IMR-90 (cell line): ENCODE measurements around the gene PDYN. TPM values are rescaled to one million over a fixed set of nuclear protein-coding genes. Genes with fewer than 3 reads are reported as not detected.
A peak's percentile ranks its signal among the peaks of the same experiment; 100 is the strongest.

Source experiments
- ATAC-seq: fragments of 200-7000 bp; cut with Tn5 transposase; 2 replicates; pipeline ENCODE4 v1.9.1; 2020; ENCODE audit warnings: low read depth, mild to moderate bottlenecking, moderate library complexity
- BruUV-seq: library from RNA; stranded (reverse); fragments of 400-500 nt; replicated peaks from 2 replicates; lab custom pipeline; 2021; lab: Mats Ljungman, UMichigan
- CTCF ChIA-PET: fragments of 300-600 bp; formaldehyde crosslinking; extraction: SDS; loops from one replicate; lab custom pipeline; 2021; ENCODE audit warnings: antibody characterized with exemption; lab: Yijun Ruan, JAX
- POLR2A ChIA-PET: fragments of 300-600 bp; sonication (Branson Sonifier 250); formaldehyde crosslinking; loops from one replicate; lab custom pipeline; 2022; ENCODE audit warnings: antibody characterized with exemption; ENCODE audit not compliant: unreplicated experiment; lab: Charles Lee
- DNase-seq: peaks from one replicate; pipeline ENCODE4 v3.0.0; 2013
- H2AFZ ChIP-seq: replicated peaks from 2 replicates; pipeline ENCODE3; 2013; ENCODE audit warnings: low read length, mild to moderate bottlenecking; ENCODE audit not compliant: poor library complexity
- H2AK5ac ChIP-seq: 2 replicates; pipeline ENCODE4 v1.6.1; 2013; ENCODE audit warnings: low read depth, low read length, inconsistent platforms
- H2AK9ac ChIP-seq: replicated peaks from 2 replicates; pipeline ENCODE3; 2013; ENCODE audit warnings: mild to moderate bottlenecking, low read depth, low read length, moderate library complexity; ENCODE audit not compliant: poor library complexity
- H2BK120ac ChIP-seq: 2 replicates; pipeline ENCODE4 v1.6.1; 2013; ENCODE audit warnings: low read depth, low read length, inconsistent platforms
- H2BK15ac ChIP-seq: 3 replicates; pipeline ENCODE4 v1.6.1; 2013; ENCODE audit warnings: low read depth, low read length, inconsistent platforms
- H2BK20ac ChIP-seq: 2 replicates; pipeline ENCODE4 v1.6.1; 2013; ENCODE audit warnings: low read depth, mild to moderate bottlenecking, inconsistent platforms, low read length, moderate library complexity
- H2BK5ac ChIP-seq: 2 replicates; pipeline ENCODE4 v1.6.1; 2013; ENCODE audit warnings: mild to moderate bottlenecking, low read depth, low read length, inconsistent platforms; ENCODE audit not compliant: poor library complexity, severe bottlenecking
- H3K14ac ChIP-seq: replicated peaks from 2 replicates; pipeline ENCODE4 v1.6.1; 2013; ENCODE audit warnings: low read depth, low read length, inconsistent platforms
- H3K18ac ChIP-seq: 2 replicates; pipeline ENCODE4 v1.6.1; 2013; ENCODE audit warnings: low read depth, low read length, control low read depth
- H3K23ac ChIP-seq: 2 replicates; pipeline ENCODE4 v1.6.1; 2013; ENCODE audit warnings: low read depth, low read length, inconsistent platforms
- H3K27ac ChIP-seq: 2 replicates; pipeline ENCODE4 v1.5.1; 2013; ENCODE audit warnings: mild to moderate bottlenecking, control low read depth, low read length; ENCODE audit not compliant: insufficient read depth
- H3K27me3 ChIP-seq: 2 replicates; pipeline ENCODE4 v1.6.1; 2013; ENCODE audit warnings: low read length; ENCODE audit not compliant: control insufficient read depth, insufficient read depth
- H3K36me3 ChIP-seq: 2 replicates; pipeline ENCODE4 v1.6.1; 2013; ENCODE audit warnings: low read length, mixed read lengths; ENCODE audit not compliant: control insufficient read depth, insufficient read depth
- H3K4ac ChIP-seq: 2 replicates; pipeline ENCODE4 v1.6.1; 2013; ENCODE audit warnings: low read depth, low read length, inconsistent platforms
- H3K4me1 ChIP-seq: 2 replicates; pipeline ENCODE4 v1.6.1; 2013; ENCODE audit warnings: low read length, mixed read lengths; ENCODE audit not compliant: control insufficient read depth, insufficient read depth
- H3K4me2 ChIP-seq: 2 replicates; pipeline ENCODE4 v1.6.1; 2013; ENCODE audit warnings: low read depth, mild to moderate bottlenecking, control low read depth, low read length, moderate library complexity
- H3K4me3 ChIP-seq: 2 replicates; pipeline ENCODE4 v1.5.1; 2013; ENCODE audit warnings: low read depth, mild to moderate bottlenecking, control low read depth, low read length, moderate library complexity; ENCODE audit not compliant: insufficient read depth
- H3K56ac ChIP-seq: 2 replicates; pipeline ENCODE4 v1.6.1; 2013; ENCODE audit warnings: low read length, inconsistent platforms; ENCODE audit not compliant: insufficient read depth; ENCODE audit errors: extremely low read depth
- H3K79me1 ChIP-seq, 2 experiments: 2 replicates each; pipeline ENCODE4 v1.6.1; 2013; ENCODE audit warnings: low read length in 2 of 2, inconsistent platforms in 1 of 2, low read depth in 1 of 2
- H3K9ac ChIP-seq: 2 replicates; pipeline ENCODE4 v1.6.1; 2013; ENCODE audit warnings: low read depth, low read length, control low read depth
- H3K9me1 ChIP-seq: 2 replicates; pipeline ENCODE4 v1.6.1; 2013; ENCODE audit warnings: low read length, inconsistent platforms; ENCODE audit not compliant: insufficient read depth
- H3K9me3 ChIP-seq: 2 replicates; pipeline ENCODE4 v1.6.1; 2013; ENCODE audit warnings: low read length; ENCODE audit not compliant: control insufficient read depth, insufficient read depth
- H4K20me1 ChIP-seq: 2 replicates; pipeline ENCODE4 v1.6.1; 2013; ENCODE audit warnings: low read length, inconsistent platforms; ENCODE audit not compliant: insufficient read depth
- H4K5ac ChIP-seq: 2 replicates; pipeline ENCODE4 v1.6.1; 2013; ENCODE audit warnings: mild to moderate bottlenecking, low read depth, low read length, control low read depth
- H4K8ac ChIP-seq, 2 experiments: 2 replicates each; pipeline ENCODE4 v1.6.1; 2013; ENCODE audit warnings: low read depth in 2 of 2, low read length in 2 of 2, control low read depth in 1 of 2, inconsistent platforms in 1 of 2
- H4K91ac ChIP-seq: 2 replicates; pipeline ENCODE4 v1.6.1; 2013; ENCODE audit warnings: low read depth, low read length, inconsistent platforms; ENCODE audit not compliant: insufficient read depth
- CEBPB ChIP-seq: IDR thresholded peaks from 2 replicates; pipeline ENCODE4 v1.6.1; 2012; ENCODE audit warnings: low read depth, low read length, improper control_type of control experiment
- FOS ChIP-seq: fragments of 150-350 bp; IDR thresholded peaks from 2 replicates; pipeline ENCODE4 v1.6.1; 2016; ENCODE audit warnings: low read depth, low read length
- RAD21 ChIP-seq: IDR thresholded peaks from 2 replicates; pipeline ENCODE4 v1.6.1; 2012; ENCODE audit warnings: low read length, improper control_type of control experiment
- WGBS, 2 experiments: methylation state at CpG; one replicate each; pipeline versions ENCODE4 v1.1.5 to v1.1.7; 2013; ENCODE audit warnings: missing lambda C conversion rate in 2 of 2; ENCODE audit not compliant: insufficient read length in 1 of 2; ENCODE audit errors: extremely low coverage in 2 of 2; 5-methylcytosine and 5-hydroxymethylcytosine counted together
- dilution Hi-C: fragments of 300-500 bp; cut with HindIII; formaldehyde crosslinking; loops from one replicate; pipeline ENCODE4 v1.14.3; 2018; ENCODE audit warnings: low sequenced_read_pairs; ENCODE audit not compliant: unreplicated experiment
- in situ Hi-C: fragments of 300-500 bp; cut with MboI; formaldehyde crosslinking; loops from 3 replicates; pipeline ENCODE4 v1.14.3; 2019; ENCODE audit warnings: low sequenced_read_pairs, inconsistent platforms, mixed read lengths
- intact Hi-C: fragments of 100-400 bp; cut with micrococcal nuclease; formaldehyde crosslinking; loops from 2 replicates; pipeline ENCODE4 v1.10.0; 2022
- polyA plus RNA-seq, 3 experiments: library from polyadenylated mRNA; depleted of rRNA; stranded (reverse); fragments of >200 nt; gene quantifications; 2 replicates each; pipeline ENCODE4 v1.2.3, GENCODE V29; 2012; ENCODE audit warnings: low replicate concordance in 1 of 3
- total RNA-seq: library from RNA; depleted of rRNA; stranded (reverse); fragments of >200 nt; gene quantifications from 2 replicates; pipeline ENCODE4 v1.2.3, GENCODE V29; 2012

Gene PDYN
- total and polyA plus RNA-seq, 2 of the 4 experiments (the other 2 are of a cell fraction) = not detected

GRCh38 chr20:1934721-1935573, 58.9 kb downstream of the PDYN start:
- DNase-seq = peak; percentile 78
- Histone ChIP-seq H3K9me1 (peaks cover 7% of the 10 kb centered on the region), H3K9ac (no peak overlapping the region), H2AK5ac (no peak overlapping the region), H3K56ac (no peak overlapping the region), H3K18ac (no peak overlapping the region), H3K4ac (no peak overlapping the region), H3K23ac (no peak overlapping the region), H3K4me2 (no peak overlapping the region), H2AK9ac (no peak overlapping the region), H2BK20ac (no peak overlapping the region), H3K4me3 (no peak overlapping the region), H3K79me1 (no peaks in the 10 kb centered on the region), H2BK120ac (no peak overlapping the region), H4K8ac (no peak overlapping the region), H2BK15ac (no peak overlapping the region; the same call in 2 of the 3 replicates), H3K9me3 (no peaks in the 10 kb centered on the region), H2AFZ (no peak overlapping the region), H3K27me3 (no peaks in the 10 kb centered on the region), H2BK5ac (peak overlapping the region; percentile 11), H3K36me3 (peaks cover 23% of the 10 kb centered on the region), H3K14ac (no peak overlapping the region), H3K4me1 (peaks cover 14% of the 10 kb centered on the region), H4K20me1 (peaks cover 3% of the 10 kb centered on the region; the same call in 1 of the 2 replicates), H4K5ac (no peak overlapping the region), H4K91ac (no peak overlapping the region), H3K27ac (no peak overlapping the region; the same call in 1 of the 2 replicates)
- ChIA-PET CTCF (interaction anchor here (0.5 to 1.5 kb wide), 3 partner anchors 31 to 620 kb away, joined by 3 to 5 read pairs (median 3); no protein-coding TSS in a partner anchor), POLR2A (no interaction called here)
- no TSS peak for BruUV-seq
- ATAC-seq = peak; percentile 86
- intact Hi-C loops = loop anchor here (2.0 kb wide), 1 partner anchor 34 kb away; no protein-coding TSS in a partner anchor
- in situ Hi-C loops = no loop called here
- dilution Hi-C loops = no loop called here
- 74% methylated on average over 13 of the region's 19 CpGs; no CpG with 5 or more reads in 1 of the 2 experiments for WGBS, 2 experiments
- peak; percentile 98 for TF ChIP-seq CEBPB
- TF ChIP-seq RAD21 = no peak
- peak; percentile 51; the same call in 1 of the 2 replicates for TF ChIP-seq FOS
